IMR-90 (cell line): ENCODE data around the gene S100A3. TPM values are rescaled to one million over a fixed set of nuclear protein-coding genes. Genes with fewer than 3 reads are reported as not detected.

Experiments used
- ATAC-seq: fragments of 200-7000 bp; cut with Tn5 transposase; 2 replicates; pipeline ENCODE4 v1.9.1; 2020; ENCODE audit warnings: low read depth, mild to moderate bottlenecking, moderate library complexity
- BruUV-seq: library from RNA; stranded (reverse); fragments of 400-500 nt; replicated peaks from 2 replicates; lab custom pipeline; 2021; lab: Mats Ljungman, UMichigan
- CTCF ChIA-PET: fragments of 300-600 bp; formaldehyde crosslinking; extraction: SDS; loops from one replicate; lab custom pipeline; 2021; ENCODE audit warnings: antibody characterized with exemption; lab: Yijun Ruan, JAX
- POLR2A ChIA-PET: fragments of 300-600 bp; sonication (Branson Sonifier 250); formaldehyde crosslinking; loops from one replicate; lab custom pipeline; 2022; ENCODE audit warnings: antibody characterized with exemption; ENCODE audit not compliant: unreplicated experiment; lab: Charles Lee
- DNase-seq: peaks from one replicate; pipeline ENCODE4 v3.0.0; 2013
- H2AFZ ChIP-seq: replicated peaks from 2 replicates; pipeline ENCODE3; 2013; ENCODE audit warnings: low read length, mild to moderate bottlenecking; ENCODE audit not compliant: poor library complexity
- H2AK5ac ChIP-seq: 2 replicates; pipeline ENCODE4 v1.6.1; 2013; ENCODE audit warnings: low read depth, low read length, inconsistent platforms
- H2AK9ac ChIP-seq: replicated peaks from 2 replicates; pipeline ENCODE3; 2013; ENCODE audit warnings: mild to moderate bottlenecking, low read depth, low read length, moderate library complexity; ENCODE audit not compliant: poor library complexity
- H2BK120ac ChIP-seq: 2 replicates; pipeline ENCODE4 v1.6.1; 2013; ENCODE audit warnings: low read depth, low read length, inconsistent platforms
- H2BK15ac ChIP-seq: 3 replicates; pipeline ENCODE4 v1.6.1; 2013; ENCODE audit warnings: low read depth, low read length, inconsistent platforms
- H2BK20ac ChIP-seq: 2 replicates; pipeline ENCODE4 v1.6.1; 2013; ENCODE audit warnings: low read depth, mild to moderate bottlenecking, inconsistent platforms, low read length, moderate library complexity
- H2BK5ac ChIP-seq: 2 replicates; pipeline ENCODE4 v1.6.1; 2013; ENCODE audit warnings: mild to moderate bottlenecking, low read depth, low read length, inconsistent platforms; ENCODE audit not compliant: poor library complexity, severe bottlenecking
- H3K14ac ChIP-seq: replicated peaks from 2 replicates; pipeline ENCODE4 v1.6.1; 2013; ENCODE audit warnings: low read depth, low read length, inconsistent platforms
- H3K18ac ChIP-seq: 2 replicates; pipeline ENCODE4 v1.6.1; 2013; ENCODE audit warnings: low read depth, low read length, control low read depth
- H3K23ac ChIP-seq: 2 replicates; pipeline ENCODE4 v1.6.1; 2013; ENCODE audit warnings: low read depth, low read length, inconsistent platforms
- H3K27ac ChIP-seq: 2 replicates; pipeline ENCODE4 v1.5.1; 2013; ENCODE audit warnings: mild to moderate bottlenecking, control low read depth, low read length; ENCODE audit not compliant: insufficient read depth
- H3K27me3 ChIP-seq: 2 replicates; pipeline ENCODE4 v1.6.1; 2013; ENCODE audit warnings: low read length; ENCODE audit not compliant: control insufficient read depth, insufficient read depth
- H3K36me3 ChIP-seq: 2 replicates; pipeline ENCODE4 v1.6.1; 2013; ENCODE audit warnings: low read length, mixed read lengths; ENCODE audit not compliant: control insufficient read depth, insufficient read depth
- H3K4ac ChIP-seq: 2 replicates; pipeline ENCODE4 v1.6.1; 2013; ENCODE audit warnings: low read depth, low read length, inconsistent platforms
- H3K4me1 ChIP-seq: 2 replicates; pipeline ENCODE4 v1.6.1; 2013; ENCODE audit warnings: low read length, mixed read lengths; ENCODE audit not compliant: control insufficient read depth, insufficient read depth
- H3K4me2 ChIP-seq: 2 replicates; pipeline ENCODE4 v1.6.1; 2013; ENCODE audit warnings: low read depth, mild to moderate bottlenecking, control low read depth, low read length, moderate library complexity
- H3K4me3 ChIP-seq: 2 replicates; pipeline ENCODE4 v1.5.1; 2013; ENCODE audit warnings: low read depth, mild to moderate bottlenecking, control low read depth, low read length, moderate library complexity; ENCODE audit not compliant: insufficient read depth
- H3K56ac ChIP-seq: 2 replicates; pipeline ENCODE4 v1.6.1; 2013; ENCODE audit warnings: low read length, inconsistent platforms; ENCODE audit not compliant: insufficient read depth; ENCODE audit errors: extremely low read depth
- H3K79me1 ChIP-seq, 2 experiments: 2 replicates each; pipeline ENCODE4 v1.6.1; 2013; ENCODE audit warnings: low read length in 2 of 2, inconsistent platforms in 1 of 2, low read depth in 1 of 2
- H3K9ac ChIP-seq: 2 replicates; pipeline ENCODE4 v1.6.1; 2013; ENCODE audit warnings: low read depth, low read length, control low read depth
- H3K9me1 ChIP-seq: 2 replicates; pipeline ENCODE4 v1.6.1; 2013; ENCODE audit warnings: low read length, inconsistent platforms; ENCODE audit not compliant: insufficient read depth
- H3K9me3 ChIP-seq: 2 replicates; pipeline ENCODE4 v1.6.1; 2013; ENCODE audit warnings: low read length; ENCODE audit not compliant: control insufficient read depth, insufficient read depth
- H4K20me1 ChIP-seq: 2 replicates; pipeline ENCODE4 v1.6.1; 2013; ENCODE audit warnings: low read length, inconsistent platforms; ENCODE audit not compliant: insufficient read depth
- H4K5ac ChIP-seq: 2 replicates; pipeline ENCODE4 v1.6.1; 2013; ENCODE audit warnings: mild to moderate bottlenecking, low read depth, low read length, control low read depth
- H4K8ac ChIP-seq, 2 experiments: 2 replicates each; pipeline ENCODE4 v1.6.1; 2013; ENCODE audit warnings: low read depth in 2 of 2, low read length in 2 of 2, control low read depth in 1 of 2, inconsistent platforms in 1 of 2
- H4K91ac ChIP-seq: 2 replicates; pipeline ENCODE4 v1.6.1; 2013; ENCODE audit warnings: low read depth, low read length, inconsistent platforms; ENCODE audit not compliant: insufficient read depth
- BHLHE40 ChIP-seq: fragments of 150-350 bp; IDR thresholded peaks from 2 replicates; pipeline ENCODE4 v1.6.1; 2016; ENCODE audit warnings: mild to moderate bottlenecking, low read depth, low read length
- CEBPB ChIP-seq: IDR thresholded peaks from 2 replicates; pipeline ENCODE4 v1.6.1; 2012; ENCODE audit warnings: low read depth, low read length, improper control_type of control experiment
- CHD1 ChIP-seq: IDR thresholded peaks from 2 replicates; pipeline ENCODE4 v1.6.1; 2012; ENCODE audit warnings: low read depth, low read length, improper control_type of control experiment
- ELK1 ChIP-seq: fragments of 150-350 bp; IDR thresholded peaks from 2 replicates; pipeline ENCODE4 v1.6.1; 2016; ENCODE audit warnings: low read depth, mild to moderate bottlenecking, low read length, moderate library complexity, borderline replicate concordance
- FOS ChIP-seq: fragments of 150-350 bp; IDR thresholded peaks from 2 replicates; pipeline ENCODE4 v1.6.1; 2016; ENCODE audit warnings: low read depth, low read length
- MAFK ChIP-seq: IDR thresholded peaks from 2 replicates; pipeline ENCODE4 v1.6.1; 2012; ENCODE audit warnings: low read depth, low read length, improper control_type of control experiment
- MAZ ChIP-seq: IDR thresholded peaks from 2 replicates; pipeline ENCODE4 v1.6.1; 2012; ENCODE audit warnings: low read depth, mild to moderate bottlenecking, low read length, improper control_type of control experiment, moderate library complexity, borderline replicate concordance
- NFE2L2 ChIP-seq: fragments of 150-350 bp; IDR thresholded peaks from 2 replicates; pipeline ENCODE4 v1.6.1; 2016; ENCODE audit warnings: low read depth, mild to moderate bottlenecking, low read length
- POLR2A ChIP-seq: IDR thresholded peaks from 2 replicates; pipeline ENCODE4 v1.6.1; 2012; ENCODE audit warnings: mild to moderate bottlenecking, low read depth, low read length
- RAD21 ChIP-seq: IDR thresholded peaks from 2 replicates; pipeline ENCODE4 v1.6.1; 2012; ENCODE audit warnings: low read length, improper control_type of control experiment
- RCOR1 ChIP-seq: IDR thresholded peaks from 2 replicates; pipeline ENCODE4 v1.6.1; 2012; ENCODE audit warnings: mild to moderate bottlenecking, low read length, improper control_type of control experiment; ENCODE audit not compliant: insufficient replicate concordance
- RFX5 ChIP-seq: IDR thresholded peaks from 2 replicates; pipeline ENCODE4 v1.8.0; 2012; ENCODE audit warnings: low read depth, mild to moderate bottlenecking, low read length, moderate library complexity
- SMC3 ChIP-seq: fragments of 150-350 bp; IDR thresholded peaks from 2 replicates; pipeline ENCODE4 v1.6.1; 2016; ENCODE audit warnings: low read depth, mild to moderate bottlenecking, antibody characterized with exemption, low read length, moderate library complexity
- WGBS, 2 experiments: methylation state at CpG; one replicate each; pipeline versions ENCODE4 v1.1.5 to v1.1.7; 2013; ENCODE audit warnings: missing lambda C conversion rate in 2 of 2; ENCODE audit not compliant: insufficient read length in 1 of 2; ENCODE audit errors: extremely low coverage in 2 of 2; 5-methylcytosine and 5-hydroxymethylcytosine counted together
- dilution Hi-C: fragments of 300-500 bp; cut with HindIII; formaldehyde crosslinking; loops from one replicate; pipeline ENCODE4 v1.14.3; 2018; ENCODE audit warnings: low sequenced_read_pairs; ENCODE audit not compliant: unreplicated experiment
- in situ Hi-C: fragments of 300-500 bp; cut with MboI; formaldehyde crosslinking; loops from 3 replicates; pipeline ENCODE4 v1.14.3; 2019; ENCODE audit warnings: low sequenced_read_pairs, inconsistent platforms, mixed read lengths
- intact Hi-C: fragments of 100-400 bp; cut with micrococcal nuclease; formaldehyde crosslinking; loops from 2 replicates; pipeline ENCODE4 v1.10.0; 2022
- polyA plus RNA-seq, 3 experiments: library from polyadenylated mRNA; depleted of rRNA; stranded (reverse); fragments of >200 nt; gene quantifications; 2 replicates each; pipeline ENCODE4 v1.2.3, GENCODE V29; 2012; ENCODE audit warnings: low replicate concordance in 1 of 3
- total RNA-seq: library from RNA; depleted of rRNA; stranded (reverse); fragments of >200 nt; gene quantifications from 2 replicates; pipeline ENCODE4 v1.2.3, GENCODE V29; 2012
- TF ChIP-seq, protein P1 (sequence below): fragments of 150-350 bp; IDR thresholded peaks from 2 replicates; pipeline ENCODE4 v1.6.1; 2017; ENCODE audit warnings: mild to moderate bottlenecking, antibody characterized with exemption, low read length, low read depth
- TF ChIP-seq, protein P2 (sequence below): conservative IDR thresholded peaks from 2 replicates; pipeline ENCODE4 v1.5.1; 2012; ENCODE audit warnings: mild to moderate bottlenecking, low read depth, low read length, improper control_type of control experiment

Gene S100A3
- total and polyA plus RNA-seq, 2 of the 4 experiments (the other 2 are of a cell fraction) = 2.9 to 4.5 TPM

- Histone ChIP-seq H3K14ac (no peak overlapping the region), H4K91ac (peak overlapping the region; percentile 60), H3K56ac (no peak overlapping the region), H3K4me3 (no peak overlapping the region), H2BK120ac (peak overlapping the region; percentile 81), H3K9me1 (peaks cover 10% of the 10 kb centered on the region), H2BK20ac (peak overlapping the region; percentile 84), H3K9me3 (no peaks in the 10 kb centered on the region), H3K27me3 (no peaks in the 10 kb centered on the region), H4K20me1 (no peaks in the 10 kb centered on the region), H2BK15ac (peak overlapping the region; percentile 58; the same call in 2 of the 3 replicates), H4K8ac (peak overlapping the region; percentile 69 to 85), H4K5ac (peak overlapping the region; percentile 54; the same call in 1 of the 2 replicates), H2AK9ac (peak overlapping the region; percentile 88), H3K4me2 (no peak overlapping the region), H3K4me1 (peaks cover 19% of the 10 kb centered on the region), H2AK5ac (peak overlapping the region; percentile 13; the same call in 1 of the 2 replicates), H3K27ac (no peak overlapping the region), H3K9ac (no peak overlapping the region), H3K36me3 (no peaks in the 10 kb centered on the region), H3K79me1 (peaks cover 0 to 4% of the 10 kb centered on the region in 2 experiments; a peak in 1 of 4 replicates), H3K4ac (peak overlapping the region; percentile 62), H2BK5ac (no peak overlapping the region), H3K23ac (no peak overlapping the region), H3K18ac (no peak overlapping the region), H2AFZ (peak overlapping the region; percentile 84)
- ChIA-PET CTCF (interaction anchor here (0.6 to 2.6 kb wide), 20 partner anchors 10 to 486 kb away, joined by 3 to 15 read pairs (median 5); partner anchors contain the start of genes CHTOP, S100A13 and S100A6), POLR2A (interaction anchor here (1.1 kb wide), 1 partner anchor 55 kb away, joined by 3 read pairs; no protein-coding TSS in a partner anchor)
- ATAC-seq (peak; percentile 69), DNase-seq (peak; percentile 74)
- dilution Hi-C loops (no loop called here), intact Hi-C loops (loop anchor here (1.0 to 2.0 kb wide), 6 partner anchors 22 to 238 kb away; partner anchors contain the start of genes CHTOP, ILF2 and S100A13), in situ Hi-C loops (loop anchor here (10.0 kb wide), 2 partner anchors 54 to 134 kb away; partner anchors contain the start of gene S100A2)
- no CpG with 5 or more reads among the region's 7 CpGs for WGBS, 2 experiments
- BruUV-seq = no TSS peak
- TF ChIP-seq NFE2L2 (no peak), SMC3 (peak; percentile 92), MAZ (no peak), CEBPB (no peak), BHLHE40 (0 out of 2 replicates have a peak, but pooled peaks have one; percentile 36), CHD1 (no peak), FOS (no peak), RCOR1 (no peak), RFX5 (no peak), ELK1 (no peak), RAD21 (peak; percentile 97), POLR2A (0 out of 2 replicates have a peak, but pooled peaks have one; percentile 33), MAFK (no peak)
- TF ChIP-seq, protein P1, sequence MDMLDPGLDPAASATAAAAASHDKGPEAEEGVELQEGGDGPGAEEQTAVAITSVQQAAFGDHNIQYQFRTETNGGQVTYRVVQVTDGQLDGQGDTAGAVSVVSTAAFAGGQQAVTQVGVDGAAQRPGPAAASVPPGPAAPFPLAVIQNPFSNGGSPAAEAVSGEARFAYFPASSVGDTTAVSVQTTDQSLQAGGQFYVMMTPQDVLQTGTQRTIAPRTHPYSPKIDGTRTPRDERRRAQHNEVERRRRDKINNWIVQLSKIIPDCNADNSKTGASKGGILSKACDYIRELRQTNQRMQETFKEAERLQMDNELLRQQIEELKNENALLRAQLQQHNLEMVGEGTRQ = peak; percentile 70
- TF ChIP-seq, protein P2, sequence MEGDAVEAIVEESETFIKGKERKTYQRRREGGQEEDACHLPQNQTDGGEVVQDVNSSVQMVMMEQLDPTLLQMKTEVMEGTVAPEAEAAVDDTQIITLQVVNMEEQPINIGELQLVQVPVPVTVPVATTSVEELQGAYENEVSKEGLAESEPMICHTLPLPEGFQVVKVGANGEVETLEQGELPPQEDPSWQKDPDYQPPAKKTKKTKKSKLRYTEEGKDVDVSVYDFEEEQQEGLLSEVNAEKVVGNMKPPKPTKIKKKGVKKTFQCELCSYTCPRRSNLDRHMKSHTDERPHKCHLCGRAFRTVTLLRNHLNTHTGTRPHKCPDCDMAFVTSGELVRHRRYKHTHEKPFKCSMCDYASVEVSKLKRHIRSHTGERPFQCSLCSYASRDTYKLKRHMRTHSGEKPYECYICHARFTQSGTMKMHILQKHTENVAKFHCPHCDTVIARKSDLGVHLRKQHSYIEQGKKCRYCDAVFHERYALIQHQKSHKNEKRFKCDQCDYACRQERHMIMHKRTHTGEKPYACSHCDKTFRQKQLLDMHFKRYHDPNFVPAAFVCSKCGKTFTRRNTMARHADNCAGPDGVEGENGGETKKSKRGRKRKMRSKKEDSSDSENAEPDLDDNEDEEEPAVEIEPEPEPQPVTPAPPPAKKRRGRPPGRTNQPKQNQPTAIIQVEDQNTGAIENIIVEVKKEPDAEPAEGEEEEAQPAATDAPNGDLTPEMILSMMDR = peak; percentile 97
Observed at GRCh38 chr1:153510984-153511410, 38.1 kb downstream of the S100A3 start.
